Body of pancreas (tissue), 4 donors: ENCODE data around the gene LSAMP.

Source experiments
- POLR2A ChIP-seq, 3 donors: fragments of 450-650 bp; IDR thresholded peaks; one replicate each; pipeline ENCODE4 v1.6.1; 2016; ENCODE audit warnings: antibody characterized with exemption in 3 of 3, mild to moderate bottlenecking in 2 of 3
- TF ChIP-seq, protein P1 (sequence below), 7 experiments: fragments of 450-650 bp in 4 of 7; fragments of 200-600 bp in 3 of 7; sonication (generic) in 3 of 7; IDR thresholded peaks; one replicate each; pipeline ENCODE4 v1.5.1; 2016 to 2019; ENCODE audit warnings: antibody characterized with exemption in 7 of 7

GRCh38 chr3:116288485-116288884, 156.8 kb downstream of the LSAMP start:
- TF ChIP-seq, protein P1, sequence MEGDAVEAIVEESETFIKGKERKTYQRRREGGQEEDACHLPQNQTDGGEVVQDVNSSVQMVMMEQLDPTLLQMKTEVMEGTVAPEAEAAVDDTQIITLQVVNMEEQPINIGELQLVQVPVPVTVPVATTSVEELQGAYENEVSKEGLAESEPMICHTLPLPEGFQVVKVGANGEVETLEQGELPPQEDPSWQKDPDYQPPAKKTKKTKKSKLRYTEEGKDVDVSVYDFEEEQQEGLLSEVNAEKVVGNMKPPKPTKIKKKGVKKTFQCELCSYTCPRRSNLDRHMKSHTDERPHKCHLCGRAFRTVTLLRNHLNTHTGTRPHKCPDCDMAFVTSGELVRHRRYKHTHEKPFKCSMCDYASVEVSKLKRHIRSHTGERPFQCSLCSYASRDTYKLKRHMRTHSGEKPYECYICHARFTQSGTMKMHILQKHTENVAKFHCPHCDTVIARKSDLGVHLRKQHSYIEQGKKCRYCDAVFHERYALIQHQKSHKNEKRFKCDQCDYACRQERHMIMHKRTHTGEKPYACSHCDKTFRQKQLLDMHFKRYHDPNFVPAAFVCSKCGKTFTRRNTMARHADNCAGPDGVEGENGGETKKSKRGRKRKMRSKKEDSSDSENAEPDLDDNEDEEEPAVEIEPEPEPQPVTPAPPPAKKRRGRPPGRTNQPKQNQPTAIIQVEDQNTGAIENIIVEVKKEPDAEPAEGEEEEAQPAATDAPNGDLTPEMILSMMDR (IDR thresholded peaks at IDR 0.05), result no peak
- TF ChIP-seq POLR2A (IDR thresholded peaks at IDR 0.05), result no peak
